Lung (tissue), 12 donors: ENCODE data around the gene PHLPP1. TPM values are rescaled to one million over a fixed set of nuclear protein-coding genes. Genes with fewer than 3 reads are reported as not detected.

Experiments used
- ATAC-seq: fragments of 200-7000 bp; cut with Tn5 transposase; one replicate; pipeline ENCODE4 v1.9.1; 2020; ENCODE audit warnings: moderate number of reproducible peaks; ENCODE audit not compliant: insufficient read depth, low FRiP score
- DNase-seq, 3 donors: peaks; one replicate each; pipeline ENCODE4 v3.0.0-alpha.2; 2013 to 2017
- H3K27ac ChIP-seq, 2 donors: one replicate each; pipeline ENCODE4 v1.5.1; 2013; ENCODE audit warnings: mild to moderate bottlenecking in 2 of 2, moderate library complexity in 2 of 2, control low read depth in 1 of 2, inconsistent platforms in 1 of 2, low read depth in 1 of 2, low read length in 1 of 2
- H3K27me3 ChIP-seq, 3 donors: one replicate each; pipeline ENCODE4 v1.5.1; 2013; ENCODE audit warnings: low read length in 2 of 3; ENCODE audit not compliant: control insufficient read depth in 3 of 3, insufficient read depth in 3 of 3
- H3K36me3 ChIP-seq, 4 donors: one replicate each; pipeline ENCODE4 v1.5.1; 2013; ENCODE audit warnings: low read length in 4 of 4, mild to moderate bottlenecking in 1 of 4, moderate library complexity in 1 of 4; ENCODE audit not compliant: control insufficient read depth in 4 of 4, insufficient read depth in 4 of 4
- H3K4me1 ChIP-seq, 5 donors: one replicate each; pipeline ENCODE4 v1.5.1; 2013; ENCODE audit warnings: low read length in 5 of 5, mild to moderate bottlenecking in 2 of 5, moderate library complexity in 1 of 5; ENCODE audit not compliant: control insufficient read depth in 5 of 5, insufficient read depth in 5 of 5
- H3K4me3 ChIP-seq: one replicate; pipeline ENCODE4 v1.5.1; 2013; ENCODE audit warnings: mild to moderate bottlenecking, control low read depth, moderate library complexity
- H3K9ac ChIP-seq, 2 donors: one replicate each; pipeline ENCODE4 v1.5.1; 2013; ENCODE audit warnings: low read length in 2 of 2, control low read depth in 1 of 2; ENCODE audit not compliant: insufficient read depth in 1 of 2
- H3K9me3 ChIP-seq, 4 donors: one replicate each; pipeline ENCODE4 v1.5.1; 2013; ENCODE audit warnings: low read length in 3 of 4, mild to moderate bottlenecking in 1 of 4, moderate library complexity in 1 of 4; ENCODE audit not compliant: control insufficient read depth in 4 of 4, insufficient read depth in 3 of 4
- CTCF ChIP-seq: IDR thresholded peaks from 2 replicates; pipeline ENCODE4 v1.5.1; 2012; ENCODE audit warnings: mild to moderate bottlenecking; ENCODE audit errors: control extremely low read depth, extremely low read depth
- WGBS, 2 donors: extraction: QIAGEN DNeasy Blood & Tissue Kit; methylation state at CpG; one replicate each; pipeline ENCODE4 v1.1.7; 2013; 5-methylcytosine and 5-hydroxymethylcytosine counted together
- polyA plus RNA-seq, 2 donors: library from polyadenylated mRNA; stranded (reverse); fragments of 200-250 nt; gene quantifications; one replicate each; pipeline ENCODE4 v1.2.1, GENCODE V29; 2013
- total RNA-seq, 2 donors: library from RNA; depleted of rRNA in 1 of 2; stranded (reverse); fragments of >200 nt in 1 of 2; gene quantifications; one replicate each; pipeline ENCODE4 v1.2.1, GENCODE V29; 2014 to 2021
- donor health status: control.
- donor health status: control.
- donor health status: Bipolar disorder and iron deficiency.
- donor health status: healthy.
- donor health status: DM: yes; HTN: yes; CAD: no.

Gene PHLPP1
- total and polyA plus RNA-seq, 4 donors: 2.3 to 29.2 (median 7.9) TPM

- no peak overlapping the region for H3K9ac ChIP-seq
- no peaks in the 10 kb centered on the region for H3K4me1 ChIP-seq
- H3K9me3 ChIP-seq: peaks cover 0 to 4% (median 0%) of the 10 kb centered on the region in 4 donors
- DNase-seq: peak; percentile 59 to 82 (median 80)
- H3K4me3 ChIP-seq: no peak overlapping the region
- peak; percentile 66 for ATAC-seq
- H3K27me3 ChIP-seq: peaks cover 0 to 5% (median 2%) of the 10 kb centered on the region in 3 donors
- WGBS, 2 donors: 1% methylated on average over 4 of the region's 4 CpGs
- TF ChIP-seq CTCF: peak; percentile 83
- no peak overlapping the region for H3K27ac ChIP-seq
- no peaks in the 10 kb centered on the region for H3K36me3 ChIP-seq
Measured at GRCh38 chr18:63016270-63016669, 300.9 kb downstream of the PHLPP1 start.

GRCh38 chr18:63017076-63017475, 301.7 kb downstream of the PHLPP1 start:
- TF ChIP-seq CTCF: no peak
- peaks cover 0 to 5% (median 2%) of the 10 kb centered on the region in 3 donors for H3K27me3 ChIP-seq
- 66 to 78% methylated on average over 2 of the region's 2 CpGs for WGBS, 2 donors
- H3K27ac ChIP-seq: no peak overlapping the region
- no peaks in the 10 kb centered on the region for H3K36me3 ChIP-seq
- no peak for ATAC-seq
- no peak for DNase-seq
- no peak overlapping the region for H3K4me3 ChIP-seq
- peaks cover 0 to 4% (median 0%) of the 10 kb centered on the region in 4 donors for H3K9me3 ChIP-seq
- no peak overlapping the region for H3K9ac ChIP-seq
- H3K4me1 ChIP-seq: no peaks in the 10 kb centered on the region

GRCh38 chr18:63017977-63018376, 302.6 kb downstream of the PHLPP1 start:
- Histone ChIP-seq H3K36me3 (no peaks in the 10 kb centered on the region), H3K4me1 (peaks cover 0 to 2% (median 0%) of the 10 kb centered on the region in 5 donors), H3K4me3 (no peak overlapping the region), H3K27ac (no peak overlapping the region), H3K9me3 (peaks cover 0 to 4% (median 2%) of the 10 kb centered on the region in 4 donors), H3K9ac (no peak overlapping the region), H3K27me3 (peaks cover 0 to 5% (median 2%) of the 10 kb centered on the region in 3 donors)
- ATAC-seq (no peak), DNase-seq (no peak)
- TF ChIP-seq CTCF: no peak

- DNase-seq (no peak), ATAC-seq (no peak)
- no peak overlapping the region for H3K4me3 ChIP-seq
- H3K4me1 ChIP-seq: peaks cover 0 to 2% (median 0%) of the 10 kb centered on the region in 5 donors
- TF ChIP-seq CTCF: no peak
- no peak overlapping the region for H3K27ac ChIP-seq
- WGBS, 2 donors: 78 to 87% methylated on average over 26 of the region's 26 CpGs
- no peak overlapping the region for H3K9ac ChIP-seq
- H3K36me3 ChIP-seq: no peaks in the 10 kb centered on the region
- H3K9me3 ChIP-seq: peaks cover 0 to 4% (median 2%) of the 10 kb centered on the region in 4 donors
- H3K27me3 ChIP-seq: no peaks in the 10 kb centered on the region
Measured at GRCh38 chr18:63022429-63023022, 307.2 kb downstream of the PHLPP1 start.
